Breast epithelium (tissue), 3 donors: Measurements from ENCODE around the gene ZBTB39.

Experiments used
- CTCF ChIP-seq, 3 donors: fragments of 450-650 bp; IDR thresholded peaks; one replicate each; pipeline ENCODE4 v1.5.1; 2016 to 2017; ENCODE audit warnings: antibody characterized with exemption in 3 of 3, mild to moderate bottlenecking in 3 of 3, moderate library complexity in 3 of 3
- POLR2A ChIP-seq: fragments of 450-650 bp; IDR thresholded peaks from one replicate; pipeline ENCODE4 v1.6.1; 2016; ENCODE audit warnings: antibody characterized with exemption, mild to moderate bottlenecking, moderate library complexity
- POLR2AphosphoS5 ChIP-seq, 3 donors: sonication (generic); formaldehyde crosslinking; IDR thresholded peaks; one replicate each; pipeline ENCODE4 v1.6.1; 2017; ENCODE audit warnings: antibody characterized with exemption in 3 of 3

GRCh38 chr12:56998316-56998715 is 8.0 kb downstream of the ZBTB39 start:
- TF ChIP-seq CTCF (IDR thresholded peaks at IDR 0.05) (no peak), POLR2A (no peak), POLR2AphosphoS5 (IDR thresholded peaks at IDR 0.05) (no peak)
